K562 (cell line): ENCODE data around the gene RBMS1. TPM values are rescaled to one million over a fixed set of nuclear protein-coding genes. Genes with fewer than 3 reads are reported as not detected.

Source experiments
- ATAC-seq: fragments of 200-7000 bp; cut with Tn5 transposase; 3 replicates; pipeline ENCODE4 v1.9.1; 2020; ENCODE audit warnings: moderate library complexity
- BruUV-seq: library from RNA; stranded (reverse); fragments of 400-500 nt; replicated peaks from 2 replicates; lab custom pipeline; 2021; lab: Mats Ljungman, UMichigan
- CTCF ChIA-PET: fragments of 300-600 bp; formaldehyde crosslinking; extraction: SDS; loops from one replicate; lab custom pipeline; 2021; ENCODE audit warnings: low intra/inter-chr PET ratio; lab: Yijun Ruan, JAX
- POLR2A ChIA-PET: fragments of 300-600, 350-650 bp; sonication (Branson Sonifier 250); formaldehyde crosslinking; extraction: SDS; loops from one replicate; lab custom pipeline; 2021; ENCODE audit warnings: antibody characterized with exemption, inconsistent platforms; lab: Yijun Ruan, JAX
- DNase-seq, 4 experiments: peaks; one replicate each; pipeline versions ENCODE4 v3.0.0 to v3.0.0-alpha.2; 2011 to 2018; ENCODE audit warnings: low spot score in 3 of 4, mixed read lengths in 3 of 4; ENCODE audit errors: extremely low read depth in 1 of 4
- FAIRE-seq: peaks from 2 replicates; lab custom pipeline; 2011; peaks lifted over from hg19 to GRCh38; lab: Jason Lieb, UNC
- H2AFZ ChIP-seq: 2 replicates; pipeline ENCODE4 v1.6.0; 2011; ENCODE audit warnings: low read depth, low read length, control low read depth, inconsistent platforms
- H3K27ac ChIP-seq: fragments of 200-600 bp; 3 replicates; pipeline ENCODE4 v1.8.0; 2011; ENCODE audit warnings: low read depth, mild to moderate bottlenecking, control low read depth, inconsistent platforms, low read length, moderate library complexity, mixed read lengths; ENCODE audit errors: extremely low read depth
- H3K27me3 ChIP-seq, 2 experiments: fragments of 300-600 bp in 1 of 2; 2 replicates in 1 of 2; 3 replicates in 1 of 2; pipeline versions ENCODE4 v1.6.0 to v1.8.0; 2011; ENCODE audit warnings: inconsistent platforms in 2 of 2, low read length in 2 of 2, mild to moderate bottlenecking in 1 of 2, mixed read lengths in 1 of 2, moderate library complexity in 1 of 2; ENCODE audit not compliant: control insufficient read depth in 2 of 2, insufficient read depth in 2 of 2
- H3K36me3 ChIP-seq: fragments of 300-600 bp; 3 replicates; pipeline ENCODE4 v1.8.0; 2011; ENCODE audit warnings: mild to moderate bottlenecking, low read length, inconsistent platforms; ENCODE audit not compliant: control insufficient read depth, insufficient read depth
- H3K4me1 ChIP-seq, 2 experiments: fragments of 200-600 bp in 1 of 2; replicated peaks in 1 of 2; 2 replicates in 1 of 2; 3 replicates in 1 of 2; pipeline versions ENCODE4 v1.5.1 to v1.8.0; 2011; ENCODE audit warnings: inconsistent platforms in 2 of 2, low read length in 2 of 2, mild to moderate bottlenecking in 1 of 2, mixed read lengths in 1 of 2, moderate library complexity in 1 of 2; ENCODE audit not compliant: control insufficient read depth in 2 of 2, insufficient read depth in 2 of 2
- H3K4me2 ChIP-seq: 2 replicates; pipeline ENCODE4 v1.6.1; 2011; ENCODE audit warnings: low read length, control low read depth, inconsistent platforms, mixed read lengths; ENCODE audit not compliant: insufficient read depth
- H3K4me3 ChIP-seq: fragments of 200-600 bp; sonication (generic), shearing (Covaris generic); 2 replicates; pipeline ENCODE4 v1.5.1; 2016; ENCODE audit warnings: control low read depth, inconsistent platforms
- H3K79me2 ChIP-seq: fragments of 200-600 bp; 3 replicates; pipeline ENCODE4 v1.8.0; 2011; ENCODE audit warnings: low read length, inconsistent platforms; ENCODE audit not compliant: control insufficient read depth, insufficient read depth
- H3K9ac ChIP-seq, 2 experiments: 2 replicates each; pipeline versions ENCODE4 v1.6.0 to v1.6.1; 2011; ENCODE audit warnings: low read depth in 2 of 2, low read length in 2 of 2, control low read depth in 1 of 2, inconsistent platforms in 1 of 2, mild to moderate bottlenecking in 1 of 2, mixed read lengths in 1 of 2; ENCODE audit not compliant: insufficient read depth in 1 of 2
- H3K9me1 ChIP-seq: one replicate; pipeline ENCODE4 v1.6.0; 2011; ENCODE audit warnings: inconsistent platforms, mild to moderate bottlenecking, low read length, moderate library complexity; ENCODE audit not compliant: control insufficient read depth, insufficient read depth
- H3K9me3 ChIP-seq: replicated peaks from 2 replicates; pipeline ENCODE4 v1.5.1; 2011; ENCODE audit warnings: low read depth, low read length, inconsistent platforms; ENCODE audit not compliant: control insufficient read depth, insufficient read depth
- H4K20me1 ChIP-seq: replicated peaks from 2 replicates; pipeline ENCODE4 v1.6.1; 2011; ENCODE audit warnings: low read length, inconsistent platforms, mixed read lengths; ENCODE audit not compliant: control insufficient read depth, insufficient read depth
- CREM ChIP-seq: IDR thresholded peaks from 2 replicates; pipeline ENCODE4 v1.6.1; 2014; ENCODE audit warnings: antibody characterized with exemption, low read depth
- FOXK1 ChIP-seq: sonication (generic); formaldehyde crosslinking; IDR thresholded peaks from 2 replicates; pipeline ENCODE4 v1.8.0; 2022; ENCODE audit warnings: missing genetic modification reagents, mild to moderate bottlenecking, borderline replicate concordance
- GTF2A2 ChIP-seq: IDR thresholded peaks from 2 replicates; pipeline ENCODE4 v1.6.1; 2016; ENCODE audit warnings: mild to moderate bottlenecking, missing genetic modification characterization, missing compliant biosample characterization
- HLTF ChIP-seq: fragments of 450-650 bp; IDR thresholded peaks from 2 replicates; pipeline ENCODE4 v1.6.1; 2016
- KLF13 ChIP-seq: fragments of 450-650 bp; IDR thresholded peaks from 2 replicates; pipeline ENCODE4 v1.6.1; 2016; ENCODE audit warnings: missing genetic modification characterization, low read depth, mild to moderate bottlenecking, missing compliant biosample characterization, moderate library complexity, borderline replicate concordance
- PHF8 ChIP-seq: fragments of 200-600 bp; sonication (generic); IDR thresholded peaks from 2 replicates; pipeline ENCODE4 v1.6.1; 2012; ENCODE audit warnings: mixed run types, mild to moderate bottlenecking, inconsistent platforms, low read length, moderate library complexity, borderline replicate concordance
- SNAPC5 ChIP-seq: fragments of 250-450 bp; sonication (Bioruptor Pico); IDR thresholded peaks from 2 replicates; pipeline ENCODE4 v1.8.0; 2021; ENCODE audit warnings: moderate library complexity, mild to moderate bottlenecking, inconsistent platforms
- ZBTB9 ChIP-seq: fragments of 450-650 bp; formaldehyde crosslinking; IDR thresholded peaks from 2 replicates; pipeline ENCODE4 v1.4.0; 2020; ENCODE audit warnings: mild to moderate bottlenecking, moderate library complexity
- ZNF124 ChIP-seq: sonication (generic); formaldehyde crosslinking; IDR thresholded peaks from 2 replicates; pipeline ENCODE4 v1.8.1; 2022; ENCODE audit warnings: missing genetic modification reagents
- ZNF280A ChIP-seq: fragments of 450-650 bp; IDR thresholded peaks from 2 replicates; pipeline ENCODE4 v1.6.1; 2018; ENCODE audit warnings: mild to moderate bottlenecking, low read depth; ENCODE audit not compliant: partially characterized antibody
- ZNF398 ChIP-seq: fragments of 250-450 bp; sonication (Bioruptor Pico); IDR thresholded peaks from 2 replicates; pipeline ENCODE4 v1.8.0; 2021; ENCODE audit warnings: moderate library complexity, mild to moderate bottlenecking, inconsistent platforms
- ZNF41 ChIP-seq: fragments of 250-450 bp; sonication (Bioruptor Pico); conservative IDR thresholded peaks from 2 replicates; pipeline ENCODE4 v1.4.0; 2020; ENCODE audit warnings: mild to moderate bottlenecking
- ZNF707 ChIP-seq: fragments of 250-450 bp; sonication (Bioruptor Pico); conservative IDR thresholded peaks from 2 replicates; pipeline ENCODE4 v1.8.0; 2022; ENCODE audit warnings: inconsistent platforms, mild to moderate bottlenecking, moderate library complexity
- in situ Hi-C: fragments of 300-500 bp; cut with MboI; formaldehyde crosslinking; loops from 4 replicates; pipeline ENCODE4 v1.15.0; 2018; ENCODE audit warnings: inconsistent platforms, mixed read lengths
- intact Hi-C: fragments of 100-400 bp; cut with micrococcal nuclease; formaldehyde crosslinking; loops from 2 replicates; pipeline ENCODE4 v1.14.2; 2022
- polyA plus RNA-seq, 8 experiments: library from polyadenylated mRNA; depleted of rRNA in 4 of 8; stranded (reverse) in 5 of 8; unstranded in 3 of 8; fragments of >200 nt; fragmentation: Nextera tagmentation in 2 of 8; fragmentation: Illumina TruSeq in 1 of 8; extraction: Ambion mirVana in 2 of 8; extraction: Trizol in 1 of 8; gene quantifications; 2 replicates each; pipeline versions ENCODE4 v1.2.1 to v1.2.3, GENCODE V29; 2011 to 2014; ENCODE audit warnings: inconsistent platforms in 1 of 8, missing spikeins in 1 of 8
- total RNA-seq, 7 experiments: library from RNA; depleted of rRNA in 6 of 7; stranded (reverse); fragments of >200 nt in 6 of 7; fragmentation: Illumina TruSeq in 2 of 7; extraction: Trizol in 2 of 7; gene quantifications; 2 replicates each; pipeline versions ENCODE4 v1.2.1 to v1.2.3, GENCODE V29; 2011 to 2021; ENCODE audit warnings: low replicate concordance in 1 of 7
- TF ChIP-seq, protein P1 (sequence below): fragments of 250-450 bp; sonication (Bioruptor Pico); IDR thresholded peaks from 2 replicates; pipeline ENCODE4 v1.9.0; 2021; ENCODE audit warnings: mild to moderate bottlenecking, inconsistent platforms

RBMS1 gene
- total and polyA plus RNA-seq, 9 of the 15 experiments (the other 6 are each of a cell fraction or from before 2014, with no cell fraction given) = 0.04 to 0.31 (median 0.09) TPM; not detected in 6

- TF ChIP-seq ZNF398 (CRISPR knock-in tag) = no peak
- no peak for TF ChIP-seq PHF8
- no peak for TF ChIP-seq HLTF
- no peak for TF ChIP-seq CREM
- no peak for TF ChIP-seq ZNF41 (CRISPR knock-in tag)
Measured at GRCh38 chr2:160534996-160535395, 41.4 kb upstream of the RBMS1 start (continued).

DNA sequence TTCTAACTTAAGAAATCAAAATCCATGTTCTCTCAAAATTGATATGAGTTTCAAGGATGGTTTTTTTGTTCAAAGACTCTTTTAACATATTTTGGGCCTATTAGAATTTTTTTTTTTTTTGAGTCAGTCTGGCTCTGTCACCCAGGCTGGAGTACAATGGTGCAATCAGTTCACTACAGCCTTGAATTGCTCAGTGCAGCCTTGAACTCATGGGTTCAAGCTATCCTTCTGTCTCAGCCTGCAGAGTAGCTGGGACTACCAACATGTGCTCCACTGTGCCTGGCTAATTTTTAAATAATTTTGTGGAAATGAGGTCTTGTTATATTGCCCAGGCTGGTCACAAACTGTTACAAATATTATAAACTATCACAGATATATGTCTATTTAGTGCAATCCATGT is 40.6 kb upstream of the RBMS1 start:
- Histone ChIP-seq H3K79me2 (no peaks in the 10 kb centered on the region), H3K27me3 (no peaks in the 10 kb centered on the region), H3K9me3 (no peaks in the 10 kb centered on the region; the same call in 1 of the 2 replicates), H3K9ac (no peak overlapping the region), H3K4me2 (no peak overlapping the region), H3K4me3 (no peak overlapping the region), H3K9me1 (no peaks in the 10 kb centered on the region), H3K4me1 (no peaks in the 10 kb centered on the region), H3K27ac (no peak overlapping the region), H3K36me3 (no peaks in the 10 kb centered on the region), H4K20me1 (no peaks in the 10 kb centered on the region), H2AFZ (no peak overlapping the region)
- TF ChIP-seq ZNF280A (no peak), ZBTB9 (CRISPR knock-in tag) (no peak), ZNF124 (no peak), SNAPC5 (CRISPR knock-in tag) (no peak), KLF13 (tag) (no peak), GTF2A2 (tag) (no peak), FOXK1 (CRISPR knock-in tag) (no peak), ZNF707 (CRISPR knock-in tag) (no peak)
- TF ChIP-seq, protein P1, sequence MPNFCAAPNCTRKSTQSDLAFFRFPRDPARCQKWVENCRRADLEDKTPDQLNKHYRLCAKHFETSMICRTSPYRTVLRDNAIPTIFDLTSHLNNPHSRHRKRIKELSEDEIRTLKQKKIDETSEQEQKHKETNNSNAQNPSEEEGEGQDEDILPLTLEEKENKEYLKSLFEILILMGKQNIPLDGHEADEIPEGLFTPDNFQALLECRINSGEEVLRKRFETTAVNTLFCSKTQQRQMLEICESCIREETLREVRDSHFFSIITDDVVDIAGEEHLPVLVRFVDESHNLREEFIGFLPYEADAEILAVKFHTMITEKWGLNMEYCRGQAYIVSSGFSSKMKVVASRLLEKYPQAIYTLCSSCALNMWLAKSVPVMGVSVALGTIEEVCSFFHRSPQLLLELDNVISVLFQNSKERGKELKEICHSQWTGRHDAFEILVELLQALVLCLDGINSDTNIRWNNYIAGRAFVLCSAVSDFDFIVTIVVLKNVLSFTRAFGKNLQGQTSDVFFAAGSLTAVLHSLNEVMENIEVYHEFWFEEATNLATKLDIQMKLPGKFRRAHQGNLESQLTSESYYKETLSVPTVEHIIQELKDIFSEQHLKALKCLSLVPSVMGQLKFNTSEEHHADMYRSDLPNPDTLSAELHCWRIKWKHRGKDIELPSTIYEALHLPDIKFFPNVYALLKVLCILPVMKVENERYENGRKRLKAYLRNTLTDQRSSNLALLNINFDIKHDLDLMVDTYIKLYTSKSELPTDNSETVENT (CRISPR knock-in tag) = no peak
- ChIA-PET POLR2A (no interaction called here), CTCF (no interaction called here)
- no TSS peak for BruUV-seq
- in situ Hi-C loops = no loop called here
- intact Hi-C loops = no loop called here
- FAIRE-seq (no peak), ATAC-seq (no peak), DNase-seq (no peak)
